ENCODE measurements around the gene WASF2. TPM values are rescaled to one million over a fixed set of nuclear protein-coding genes. Genes with fewer than 3 reads are reported as not detected.

Gene WASF2
- total RNA-seq, 1 experiment from 2014 or later: 104 TPM

DNA sequence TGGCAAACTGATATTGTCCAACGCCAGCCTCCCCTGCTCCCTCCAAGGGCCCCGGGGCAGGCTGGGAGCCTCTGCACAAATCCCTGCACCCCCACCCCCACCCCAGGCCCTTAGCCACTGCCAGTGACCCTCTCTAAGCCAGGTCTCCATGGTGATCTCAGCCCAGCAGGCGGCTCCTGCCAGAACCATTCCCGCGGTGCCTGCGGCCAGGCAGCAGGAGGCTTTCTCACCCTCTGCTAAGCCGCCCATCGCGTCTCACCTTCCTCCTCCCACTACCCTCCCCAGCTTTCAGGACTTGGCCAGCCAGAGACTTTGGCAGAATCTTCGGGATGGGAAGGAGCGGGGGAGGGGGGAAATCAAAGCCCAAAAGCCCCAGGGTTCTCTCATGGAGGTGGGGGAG lies 46.8 kb upstream of the WASF2 start:
- ATAC-seq (peak; percentile 70), DNase-seq (ENCODE audit: low spot score) (peak; percentile 59)
- H3K27ac Mint-ChIP-seq: peak overlapping the region; percentile 49; the same call in 1 of the 2 replicates
- POLR2A ChIA-PET: interaction anchor here (0.9 to 1.1 kb wide), 2 partner anchors 31 to 34 kb away, joined by 3 read pairs; no protein-coding TSS in a partner anchor
- no peaks in the 10 kb centered on the region for H3K9me3 Mint-ChIP-seq
- TF ChIP-seq STAT6 (CRISPR knock-in tag; conservative IDR thresholded peaks at IDR 0.05; ENCODE audit: low read depth) (no peak), TP53 (CRISPR knock-in tag; IDR thresholded peaks at IDR 0.05) (no peak), SP1 (CRISPR knock-in tag; conservative IDR thresholded peaks at IDR 0.05) (no peak), RORB (CRISPR knock-in tag; IDR thresholded peaks at IDR 0.05) (no peak), FOXJ3 (CRISPR knock-in tag; IDR thresholded peaks at IDR 0.05; ENCODE audit: borderline replicate concordance) (no peak), NR3C1 (CRISPR knock-in tag; conservative IDR thresholded peaks at IDR 0.05; ENCODE audit: low read depth) (no peak), ZNF423 (CRISPR knock-in tag; IDR thresholded peaks at IDR 0.05) (peak; percentile 80)
- peaks cover 61% of the 10 kb centered on the region for H3K4me1 Mint-ChIP-seq
- H3K36me3 Mint-ChIP-seq: peaks cover 3% of the 10 kb centered on the region
- no peaks in the 10 kb centered on the region for H3K27me3 Mint-ChIP-seq (ENCODE audit: low read depth)
- H3K4me3 Mint-ChIP-seq: no peak overlapping the region
- CTCF ChIA-PET: interaction anchor here (0.6 to 8.1 kb wide), 14 partner anchors 9 to 131 kb away, joined by 3 to 87 read pairs (median 6); partner anchors contain the start of gene AHDC1

DNA sequence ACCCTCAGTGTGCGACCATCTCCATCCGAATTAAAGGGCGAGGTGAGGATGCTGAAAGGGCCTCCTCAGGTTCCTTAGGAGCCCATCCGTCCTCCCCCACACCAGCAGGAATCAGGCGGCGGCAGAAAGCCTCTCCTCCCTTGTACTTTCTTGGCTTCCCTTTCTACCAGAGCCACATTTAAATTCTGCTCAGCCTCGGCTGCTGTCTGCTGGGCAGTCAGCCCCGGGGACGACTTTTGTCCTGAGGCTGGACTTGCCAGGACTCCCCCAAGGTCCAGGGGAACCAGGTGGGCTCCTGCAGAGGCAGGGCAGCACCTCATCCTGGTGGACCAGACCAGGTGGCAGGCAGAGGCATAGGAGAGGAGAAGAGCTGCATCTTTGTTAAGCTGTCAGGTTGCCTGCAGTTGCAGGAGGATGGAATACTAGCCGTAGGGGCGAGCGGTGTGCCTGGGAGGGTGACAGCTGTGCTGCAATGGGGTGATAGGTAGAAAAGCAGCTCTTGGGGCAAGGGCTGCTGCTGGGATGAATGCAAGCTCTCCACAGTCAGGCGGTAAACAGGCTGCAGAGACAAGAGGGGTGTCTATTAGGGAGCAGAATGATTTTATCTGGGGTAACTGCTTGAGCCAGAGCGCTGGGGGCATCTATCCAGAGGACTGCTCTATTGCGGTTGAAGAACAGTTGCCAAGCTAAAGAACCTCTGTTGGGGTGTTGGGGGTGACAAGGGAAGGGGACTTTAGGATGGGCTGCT lies 46.2 kb upstream of the WASF2 start:
- no peak for ATAC-seq
- H3K36me3 Mint-ChIP-seq: peaks cover 3% of the 10 kb centered on the region
- H3K27me3 Mint-ChIP-seq (ENCODE audit: low read depth): no peaks in the 10 kb centered on the region
- ChIA-PET CTCF (interaction anchor here (0.6 to 8.1 kb wide), 15 partner anchors 9 to 133 kb away, joined by 3 to 87 read pairs (median 6); partner anchors contain the start of gene AHDC1), POLR2A (interaction anchor here (0.9 to 1.1 kb wide), 2 partner anchors 32 to 35 kb away, joined by 3 read pairs; no protein-coding TSS in a partner anchor)
- H3K4me1 Mint-ChIP-seq: peaks cover 59% of the 10 kb centered on the region
- H3K27ac Mint-ChIP-seq: no peak overlapping the region
- no peak overlapping the region for H3K4me3 Mint-ChIP-seq
- no peaks in the 10 kb centered on the region for H3K9me3 Mint-ChIP-seq
- no peak for DNase-seq (ENCODE audit: low spot score)
- TF ChIP-seq, protein P1, sequence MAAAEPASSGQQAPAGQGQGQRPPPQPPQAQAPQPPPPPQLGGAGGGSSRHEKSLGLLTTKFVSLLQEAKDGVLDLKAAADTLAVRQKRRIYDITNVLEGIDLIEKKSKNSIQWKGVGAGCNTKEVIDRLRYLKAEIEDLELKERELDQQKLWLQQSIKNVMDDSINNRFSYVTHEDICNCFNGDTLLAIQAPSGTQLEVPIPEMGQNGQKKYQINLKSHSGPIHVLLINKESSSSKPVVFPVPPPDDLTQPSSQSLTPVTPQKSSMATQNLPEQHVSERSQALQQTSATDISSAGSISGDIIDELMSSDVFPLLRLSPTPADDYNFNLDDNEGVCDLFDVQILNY (CRISPR knock-in tag; IDR thresholded peaks at IDR 0.05): no peak
- TF ChIP-seq HMGA2 (CRISPR knock-in tag; IDR thresholded peaks at IDR 0.05) (no peak), KAT7 (CRISPR knock-in tag; IDR thresholded peaks at IDR 0.05; ENCODE audit: borderline replicate concordance) (no peak), CBFB (CRISPR knock-in tag; IDR thresholded peaks at IDR 0.05; ENCODE audit: low read depth) (no peak), ZNF138 (CRISPR knock-in tag; conservative IDR thresholded peaks at IDR 0.05) (no peak), ZNF671 (CRISPR knock-in tag; IDR thresholded peaks at IDR 0.05) (no peak), ATF1 (CRISPR knock-in tag; IDR thresholded peaks at IDR 0.05) (no peak), NR2C2 (CRISPR knock-in tag; IDR thresholded peaks at IDR 0.05) (no peak), USF1 (CRISPR knock-in tag; IDR thresholded peaks at IDR 0.05) (no peak), NR1H2 (CRISPR knock-in tag; IDR thresholded peaks at IDR 0.05) (no peak), CTCF (IDR thresholded peaks at IDR 0.05) (no peak)
- TF ChIP-seq, protein P2, sequence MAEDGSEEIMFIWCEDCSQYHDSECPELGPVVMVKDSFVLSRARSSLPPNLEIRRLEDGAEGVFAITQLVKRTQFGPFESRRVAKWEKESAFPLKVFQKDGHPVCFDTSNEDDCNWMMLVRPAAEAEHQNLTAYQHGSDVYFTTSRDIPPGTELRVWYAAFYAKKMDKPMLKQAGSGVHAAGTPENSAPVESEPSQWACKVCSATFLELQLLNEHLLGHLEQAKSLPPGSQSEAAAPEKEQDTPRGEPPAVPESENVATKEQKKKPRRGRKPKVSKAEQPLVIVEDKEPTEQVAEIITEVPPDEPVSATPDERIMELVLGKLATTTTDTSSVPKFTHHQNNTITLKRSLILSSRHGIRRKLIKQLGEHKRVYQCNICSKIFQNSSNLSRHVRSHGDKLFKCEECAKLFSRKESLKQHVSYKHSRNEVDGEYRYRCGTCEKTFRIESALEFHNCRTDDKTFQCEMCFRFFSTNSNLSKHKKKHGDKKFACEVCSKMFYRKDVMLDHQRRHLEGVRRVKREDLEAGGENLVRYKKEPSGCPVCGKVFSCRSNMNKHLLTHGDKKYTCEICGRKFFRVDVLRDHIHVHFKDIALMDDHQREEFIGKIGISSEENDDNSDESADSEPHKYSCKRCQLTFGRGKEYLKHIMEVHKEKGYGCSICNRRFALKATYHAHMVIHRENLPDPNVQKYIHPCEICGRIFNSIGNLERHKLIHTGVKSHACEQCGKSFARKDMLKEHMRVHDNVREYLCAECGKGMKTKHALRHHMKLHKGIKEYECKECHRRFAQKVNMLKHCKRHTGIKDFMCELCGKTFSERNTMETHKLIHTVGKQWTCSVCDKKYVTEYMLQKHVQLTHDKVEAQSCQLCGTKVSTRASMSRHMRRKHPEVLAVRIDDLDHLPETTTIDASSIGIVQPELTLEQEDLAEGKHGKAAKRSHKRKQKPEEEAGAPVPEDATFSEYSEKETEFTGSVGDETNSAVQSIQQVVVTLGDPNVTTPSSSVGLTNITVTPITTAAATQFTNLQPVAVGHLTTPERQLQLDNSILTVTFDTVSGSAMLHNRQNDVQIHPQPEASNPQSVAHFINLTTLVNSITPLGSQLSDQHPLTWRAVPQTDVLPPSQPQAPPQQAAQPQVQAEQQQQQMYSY (CRISPR knock-in tag; IDR thresholded peaks at IDR 0.05): no peak
- TF ChIP-seq, protein P3, sequence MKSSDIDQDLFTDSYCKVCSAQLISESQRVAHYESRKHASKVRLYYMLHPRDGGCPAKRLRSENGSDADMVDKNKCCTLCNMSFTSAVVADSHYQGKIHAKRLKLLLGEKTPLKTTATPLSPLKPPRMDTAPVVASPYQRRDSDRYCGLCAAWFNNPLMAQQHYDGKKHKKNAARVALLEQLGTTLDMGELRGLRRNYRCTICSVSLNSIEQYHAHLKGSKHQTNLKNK (CRISPR knock-in tag; IDR thresholded peaks at IDR 0.05): no peak
- TF ChIP-seq, protein P4, sequence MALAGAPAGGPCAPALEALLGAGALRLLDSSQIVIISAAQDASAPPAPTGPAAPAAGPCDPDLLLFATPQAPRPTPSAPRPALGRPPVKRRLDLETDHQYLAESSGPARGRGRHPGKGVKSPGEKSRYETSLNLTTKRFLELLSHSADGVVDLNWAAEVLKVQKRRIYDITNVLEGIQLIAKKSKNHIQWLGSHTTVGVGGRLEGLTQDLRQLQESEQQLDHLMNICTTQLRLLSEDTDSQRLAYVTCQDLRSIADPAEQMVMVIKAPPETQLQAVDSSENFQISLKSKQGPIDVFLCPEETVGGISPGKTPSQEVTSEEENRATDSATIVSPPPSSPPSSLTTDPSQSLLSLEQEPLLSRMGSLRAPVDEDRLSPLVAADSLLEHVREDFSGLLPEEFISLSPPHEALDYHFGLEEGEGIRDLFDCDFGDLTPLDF (CRISPR knock-in tag; IDR thresholded peaks at IDR 0.05): no peak

All from WTC11 (cell line).